Measurements from ENCODE around the gene MYLK4.
A peak's percentile ranks its signal among the peaks of the same experiment; 100 is the strongest.

MYLK4 gene

GRCh38 chr6:2750832-2751231 is at the start of gene MYLK4:
TSS of gene MYLK4 (minus strand) at chr6:2750922. CDS start at chr6:2749294, 1,628 bp downstream.
- DNase-seq (ENCODE audit: low read depth in 2 of 2), result no peak

- DNase-seq (ENCODE audit: low read depth in 2 of 2), result no peak
Measured at GRCh38 chr6:2799936-2800527, 49.3 kb upstream of the MYLK4 start.

DNA sequence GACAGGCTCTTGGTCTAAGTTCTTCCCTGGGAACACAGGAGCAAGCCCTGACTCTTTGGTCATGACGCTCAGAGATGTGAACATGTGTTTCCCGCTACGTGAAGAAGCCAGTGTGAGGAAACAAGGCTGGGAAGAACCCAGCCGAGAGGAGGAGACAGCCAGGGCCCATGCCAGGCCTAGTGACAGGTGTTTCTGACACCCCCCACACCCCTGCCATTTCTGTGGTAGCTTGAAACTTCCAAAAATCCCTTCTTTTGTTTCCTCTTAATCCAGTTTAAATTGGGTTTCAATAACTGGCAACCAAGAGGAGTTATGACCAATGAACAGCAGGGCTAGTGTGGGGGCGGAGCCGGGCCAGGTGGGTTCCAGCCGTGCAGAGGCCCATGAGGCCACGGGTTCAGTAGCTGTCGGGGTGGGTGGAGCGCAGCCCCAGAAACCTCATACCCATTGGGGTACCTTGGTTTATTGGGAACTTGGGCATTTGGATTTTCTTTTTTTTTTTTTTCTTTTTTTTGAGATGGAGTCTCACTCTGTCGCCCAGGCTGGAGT is 47.9 kb upstream of the MYLK4 start:
- DNase-seq (ENCODE audit: low read depth in 2 of 2), result no peak

DNA sequence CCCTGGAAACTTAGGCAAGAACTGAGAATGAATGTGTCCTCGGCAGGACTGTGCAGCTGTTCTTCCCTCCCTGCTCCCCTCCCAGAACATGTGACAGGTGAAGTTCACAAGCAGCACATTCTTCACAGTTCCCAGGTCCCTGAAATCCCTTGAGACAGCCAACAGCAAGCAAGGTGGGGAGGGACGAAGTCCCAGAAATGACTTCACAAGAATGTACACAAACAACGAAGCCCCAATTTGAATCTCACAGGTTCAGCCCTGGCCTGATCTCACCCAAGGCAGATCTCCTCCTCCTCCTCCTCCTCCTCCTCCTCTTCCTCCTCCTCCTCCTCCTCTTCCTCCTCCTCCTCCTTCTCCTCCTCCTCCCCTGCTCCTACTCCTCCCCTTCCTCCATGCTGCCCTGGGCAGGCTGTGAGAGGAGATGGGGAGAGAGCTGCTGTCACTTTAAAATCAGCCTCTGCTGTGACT is 46.9 kb upstream of the MYLK4 start:
- no peak for DNase-seq (ENCODE audit: low read depth in 2 of 2)

GRCh38 chr6:2796861-2797260 is 46.1 kb upstream of the MYLK4 start:
- no peak for DNase-seq (ENCODE audit: low read depth in 2 of 2)

DNA sequence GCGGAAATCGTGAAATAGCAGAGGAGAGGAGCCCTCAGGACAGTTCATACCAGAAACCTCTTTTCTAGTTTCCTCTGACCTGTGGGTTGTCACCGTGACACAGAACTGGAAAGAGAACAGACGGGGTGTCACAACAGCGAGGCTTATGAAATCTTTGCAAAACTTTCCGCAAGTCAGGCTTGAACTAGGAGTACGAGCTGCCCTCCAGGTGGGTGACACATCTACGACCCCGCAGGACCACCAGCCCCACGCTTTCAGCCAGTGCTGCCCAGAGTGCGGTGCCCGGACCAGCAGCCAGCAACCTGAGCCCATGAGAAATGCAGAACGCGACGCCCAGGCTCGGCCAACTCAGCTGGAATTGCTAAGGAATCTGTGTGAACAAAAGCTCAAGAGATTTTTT is 45.2 kb upstream of the MYLK4 start:
- no peak for DNase-seq (ENCODE audit: low read depth in 2 of 2)

- DNase-seq (ENCODE audit: low read depth in 2 of 2), result no peak
Measured at GRCh38 chr6:2795162-2795561, 44.4 kb upstream of the MYLK4 start.

- no peak for DNase-seq (ENCODE audit: low read depth in 2 of 2)
Measured at GRCh38 chr6:2794171-2794730, 43.5 kb upstream of the MYLK4 start.

- no peak for DNase-seq (ENCODE audit: low read depth in 2 of 2)
Measured at GRCh38 chr6:2793534-2794151, 42.9 kb upstream of the MYLK4 start.

DNA sequence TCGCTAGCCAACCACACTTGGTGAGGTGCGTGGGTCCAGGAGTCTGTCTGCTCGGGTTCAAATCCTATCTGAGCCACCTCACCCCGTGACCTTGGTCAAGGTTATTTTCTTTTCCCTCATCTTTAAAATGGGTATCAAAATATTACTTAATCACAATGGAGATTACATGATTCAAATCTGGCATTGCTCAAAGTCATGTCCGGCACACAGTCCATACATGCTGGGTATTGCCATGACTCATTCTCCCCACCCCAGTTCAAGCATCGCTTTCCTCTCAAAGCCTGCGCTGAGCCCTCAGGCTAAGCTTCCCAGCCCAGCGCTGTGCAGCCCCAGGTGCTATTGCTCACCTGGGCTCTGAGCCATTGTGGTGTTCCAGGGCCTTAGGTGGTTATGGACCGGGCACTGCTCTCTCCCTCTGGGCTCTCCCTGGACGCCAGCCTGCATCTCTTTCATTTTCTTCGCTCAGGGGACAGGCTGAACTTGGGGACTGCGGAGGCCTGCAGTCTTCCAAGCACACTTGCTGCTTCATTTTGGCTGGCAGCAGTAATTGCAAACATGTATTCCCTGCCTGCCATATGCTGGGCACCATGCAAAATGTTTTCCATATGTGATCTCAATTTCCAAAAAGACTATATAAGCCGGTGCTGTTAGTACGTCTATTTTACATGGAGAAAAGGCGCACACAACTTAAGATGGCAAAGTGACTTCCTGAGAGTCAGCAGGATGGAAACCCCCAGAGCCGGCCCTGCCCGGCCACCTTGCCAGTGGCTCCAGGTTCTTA is 41.8 kb upstream of the MYLK4 start:
- no peak for DNase-seq (ENCODE audit: low read depth in 2 of 2)

GRCh38 chr6:2791450-2791974 is 40.8 kb upstream of the MYLK4 start:
- no peak for DNase-seq (ENCODE audit: low read depth in 2 of 2)

GRCh38 chr6:2790588-2791449 is 40.1 kb upstream of the MYLK4 start:
- peak in 1 of 2 donors; percentile 26 for DNase-seq (ENCODE audit: low read depth in 2 of 2)

DNA sequence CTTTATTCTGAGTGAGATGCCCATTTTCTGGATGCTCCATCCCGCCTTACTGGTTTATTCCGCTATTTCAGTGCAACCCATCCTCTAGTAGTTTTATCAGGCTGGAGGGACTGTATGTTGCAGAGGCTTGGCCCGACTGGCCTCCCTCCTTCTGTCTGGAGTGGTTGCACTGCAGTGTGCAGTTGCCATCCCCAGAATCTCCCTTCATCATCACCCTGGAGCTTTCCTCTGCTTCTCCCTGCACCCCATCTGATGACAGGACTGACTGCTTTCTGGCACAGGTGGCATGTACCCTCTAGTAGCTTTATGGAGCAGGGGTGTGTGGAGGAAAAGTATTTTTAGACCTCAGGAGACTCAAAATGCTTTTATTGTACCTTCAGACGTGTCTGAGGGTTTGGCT is 35.5 kb upstream of the MYLK4 start:
- DNase-seq (ENCODE audit: low read depth in 2 of 2), result no peak

GRCh38 chr6:2784930-2785329 is 34.2 kb upstream of the MYLK4 start:
- no peak for DNase-seq (ENCODE audit: low read depth in 2 of 2)

- DNase-seq (ENCODE audit: low read depth in 2 of 2), result no peak
Measured at GRCh38 chr6:2784061-2784460, 33.3 kb upstream of the MYLK4 start.

DNA sequence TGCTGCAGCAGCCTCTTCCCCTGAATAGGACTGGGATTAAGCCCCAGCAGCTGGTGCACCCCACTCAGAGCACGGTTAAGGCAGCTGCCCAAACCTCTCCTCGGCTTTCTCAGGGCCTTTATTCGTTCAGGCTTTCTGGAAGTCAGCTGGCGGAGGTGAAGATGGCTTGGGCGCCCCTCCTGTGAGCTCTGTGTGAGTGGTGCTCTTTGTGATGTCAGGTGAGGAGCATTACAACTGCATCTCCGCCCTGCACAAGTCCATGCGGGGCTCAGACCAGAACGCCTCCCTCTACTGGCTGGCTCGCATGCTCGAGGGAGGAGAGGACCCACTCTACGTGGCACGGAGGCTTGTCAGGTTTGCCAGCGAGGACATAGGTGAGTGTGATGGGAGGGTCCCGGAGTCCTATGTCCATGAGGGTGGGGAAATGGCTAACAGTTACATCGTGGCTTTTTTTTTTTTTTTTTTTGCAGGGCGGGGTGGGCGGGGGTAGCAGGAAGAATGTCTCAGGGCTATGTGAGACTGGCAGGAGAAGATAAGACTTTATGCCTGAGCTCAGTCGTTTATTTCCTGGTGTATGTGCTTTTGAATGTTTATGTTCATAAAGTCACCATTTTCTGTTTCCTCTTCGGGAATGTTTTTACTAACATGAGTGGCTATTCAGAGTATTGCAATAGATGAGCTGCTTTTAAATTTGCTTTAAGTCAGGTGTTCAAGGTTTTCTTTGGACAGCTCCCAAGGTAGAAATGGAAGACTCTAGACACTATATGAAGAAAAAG is 32.7 kb upstream of the MYLK4 start:
- no peak for DNase-seq (ENCODE audit: low read depth in 2 of 2)

DNA sequence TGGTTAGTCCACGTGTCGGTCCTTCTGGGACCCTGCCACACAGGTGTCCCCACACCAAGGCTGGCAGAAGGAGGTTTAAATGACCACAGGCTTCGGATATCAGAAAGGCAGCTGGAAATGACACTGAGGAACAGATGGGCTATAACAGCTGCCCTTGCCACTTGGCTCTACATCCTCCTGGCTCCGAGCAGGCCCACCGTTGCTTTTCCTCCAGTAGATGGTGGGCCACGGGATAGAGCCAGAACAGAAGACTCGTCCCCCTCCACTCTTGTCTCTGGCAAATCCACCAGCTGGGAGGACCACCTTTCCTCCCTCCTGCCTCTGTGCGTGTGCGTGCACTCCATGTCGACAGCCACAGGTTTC is 32.1 kb upstream of the MYLK4 start:
- DNase-seq (ENCODE audit: low read depth in 2 of 2), result no peak

DNA sequence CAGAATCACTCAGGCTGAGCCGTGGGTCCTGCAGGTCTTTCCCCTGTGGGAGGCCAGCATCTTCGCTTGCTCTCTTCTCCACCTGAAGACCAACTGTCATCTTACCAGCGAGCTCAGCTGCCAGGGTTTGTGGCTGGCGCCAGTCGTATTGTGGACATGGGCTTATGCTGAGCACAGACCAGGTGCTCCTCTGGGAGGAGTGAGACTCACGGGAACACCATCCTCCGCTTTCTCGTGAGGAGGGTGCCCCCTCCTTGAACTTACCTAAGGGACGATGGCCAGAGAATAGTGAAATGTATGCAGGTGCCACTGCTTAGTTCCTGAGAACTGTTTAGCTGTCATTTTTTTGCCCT is 31.6 kb upstream of the MYLK4 start:
- DNase-seq (ENCODE audit: low read depth in 2 of 2), result no peak

GRCh38 chr6:2781685-2782355 is 31.1 kb upstream of the MYLK4 start:
- DNase-seq (ENCODE audit: low read depth in 2 of 2), result no peak
